Neuronal stem cell (in vitro differentiated cells): ENCODE data around the gene RGMB.

Experiments
- DNase-seq: peaks from one replicate; pipeline ENCODE4 v3.0.0-alpha.2; 2013; ENCODE audit warnings: low spot score
- H2AFZ ChIP-seq: one replicate; pipeline ENCODE4 v1.6.1; 2013; ENCODE audit warnings: mild to moderate bottlenecking, low read length, inconsistent platforms
- H2AK5ac ChIP-seq: 2 replicates; pipeline ENCODE4 v1.6.1; 2013; ENCODE audit warnings: low read depth, mild to moderate bottlenecking, inconsistent platforms, low read length, moderate library complexity, mixed read lengths
- H2BK120ac ChIP-seq: 2 replicates; pipeline ENCODE4 v1.6.1; 2013; ENCODE audit warnings: low read depth, mild to moderate bottlenecking, inconsistent platforms, low read length, moderate library complexity, mixed read lengths
- H2BK12ac ChIP-seq: one replicate; pipeline ENCODE4 v1.6.1; 2013; ENCODE audit warnings: low read length, inconsistent platforms
- H2BK15ac ChIP-seq: 2 replicates; pipeline ENCODE4 v1.6.1; 2013; ENCODE audit warnings: mild to moderate bottlenecking, low read length, inconsistent platforms, mixed read lengths
- H2BK5ac ChIP-seq: one replicate; pipeline ENCODE4 v1.6.1; 2013; ENCODE audit warnings: inconsistent platforms, mild to moderate bottlenecking, low read length, moderate library complexity
- H3K14ac ChIP-seq: one replicate; pipeline ENCODE4 v1.6.1; 2013; ENCODE audit warnings: low read length, inconsistent platforms
- H3K18ac ChIP-seq: 2 replicates; pipeline ENCODE4 v1.6.1; 2013; ENCODE audit warnings: low read length, inconsistent platforms
- H3K23ac ChIP-seq: 2 replicates; pipeline ENCODE4 v1.6.1; 2013; ENCODE audit warnings: low read depth, mild to moderate bottlenecking, mixed read lengths, low read length, inconsistent platforms; ENCODE audit not compliant: poor library complexity
- H3K27ac ChIP-seq: replicated peaks from 3 replicates; pipeline ENCODE4 v1.5.1; 2013; ENCODE audit warnings: low read length, inconsistent platforms
- H3K27me3 ChIP-seq, 3 experiments: 2 replicates each; pipeline ENCODE4 v1.6.1; 2013; ENCODE audit warnings: low read length in 3 of 3, mild to moderate bottlenecking in 2 of 3, inconsistent platforms in 1 of 3, low read depth in 1 of 3, mixed read lengths in 1 of 3, moderate library complexity in 1 of 3; ENCODE audit not compliant: control insufficient read depth in 3 of 3, insufficient read depth in 3 of 3
- H3K36me3 ChIP-seq, 2 donors: replicated peaks in 1 of 2; 2 replicates each; pipeline ENCODE4 v1.6.1; 2013; ENCODE audit warnings: low read length in 2 of 2; ENCODE audit not compliant: control insufficient read depth in 2 of 2, insufficient read depth in 2 of 2
- H3K4ac ChIP-seq: 2 replicates; pipeline ENCODE4 v1.6.1; 2013; ENCODE audit warnings: inconsistent platforms, mild to moderate bottlenecking, low read length, moderate library complexity
- H3K4me1 ChIP-seq, 2 donors: 1 replicate in 1 of 2; 2 replicates in 1 of 2; pipeline ENCODE4 v1.6.1; 2013; ENCODE audit warnings: low read length in 2 of 2, low read depth in 1 of 2; ENCODE audit not compliant: control insufficient read depth in 2 of 2, insufficient read depth in 1 of 2
- H3K4me2 ChIP-seq: one replicate; pipeline ENCODE4 v1.6.1; 2013; ENCODE audit warnings: mild to moderate bottlenecking, low read length, inconsistent platforms; ENCODE audit not compliant: insufficient read depth, poor library complexity, severe bottlenecking
- H3K4me3 ChIP-seq, 2 donors: 2 replicates each; pipeline ENCODE4 v1.5.1; 2013; ENCODE audit warnings: low read length in 2 of 2, mild to moderate bottlenecking in 2 of 2, inconsistent platforms in 1 of 2, moderate library complexity in 1 of 2
- H3K79me1 ChIP-seq: one replicate; pipeline ENCODE4 v1.6.1; 2013; ENCODE audit warnings: low read depth, mild to moderate bottlenecking, inconsistent platforms, low read length, moderate library complexity
- H3K9ac ChIP-seq: one replicate; pipeline ENCODE4 v1.6.1; 2013; ENCODE audit warnings: mild to moderate bottlenecking, low read depth, low read length, inconsistent platforms; ENCODE audit not compliant: poor library complexity
- H3K9me3 ChIP-seq, 2 donors: replicated peaks in 1 of 2; 2 replicates each; pipeline versions ENCODE3 to v1.6.1; 2013; ENCODE audit warnings: low read length in 2 of 2, mild to moderate bottlenecking in 2 of 2, inconsistent platforms in 1 of 2, low read depth in 1 of 2, mixed read lengths in 1 of 2, moderate library complexity in 1 of 2; ENCODE audit not compliant: control insufficient read depth in 2 of 2, insufficient read depth in 1 of 2
- H4K8ac ChIP-seq: one replicate; pipeline ENCODE4 v1.6.1; 2013; ENCODE audit warnings: low read depth, mild to moderate bottlenecking, inconsistent platforms, low read length, moderate library complexity
- H4K91ac ChIP-seq: one replicate; pipeline ENCODE4 v1.6.1; 2013; ENCODE audit warnings: low read length, low read depth, mild to moderate bottlenecking, inconsistent platforms; ENCODE audit not compliant: poor library complexity
- WGBS, 2 donors: extraction: QIAGEN DNeasy Blood & Tissue Kit; methylation state at CpG; one replicate each; pipeline ENCODE4 v1.1.7; 2013; ENCODE audit warnings: missing lambda C conversion rate in 2 of 2, mixed read lengths in 1 of 2; ENCODE audit not compliant: insufficient read length in 2 of 2, insufficient replicate concordance in 1 of 2; ENCODE audit errors: extremely low coverage in 2 of 2; 5-methylcytosine and 5-hydroxymethylcytosine counted together

Gene RGMB

GRCh38 chr5:98775246-98776065, 2.0 kb downstream of the RGMB start:
- no peak overlapping the region for H3K4ac ChIP-seq
- no peak overlapping the region for H3K14ac ChIP-seq
- H3K36me3 ChIP-seq: peaks cover 13 to 91% of the 10 kb centered on the region in 2 donors
- H3K27me3 ChIP-seq: no peaks in the 10 kb centered on the region
- H3K9me3 ChIP-seq: peaks cover 0 to 8% of the 10 kb centered on the region in 2 donors
- H4K91ac ChIP-seq: no peak overlapping the region
- peak; percentile 66 for DNase-seq
- H2BK120ac ChIP-seq: no peak overlapping the region
- H3K4me2 ChIP-seq: peak overlapping the region; percentile 38
- no peak overlapping the region for H2AFZ ChIP-seq
- H3K79me1 ChIP-seq: peaks cover under 1% of the 10 kb centered on the region
- H2BK5ac ChIP-seq: no peak overlapping the region
- H3K4me3 ChIP-seq: peak overlapping the region; percentile 57 to 67
- H2AK5ac ChIP-seq: no peak overlapping the region
- H3K27ac ChIP-seq: peak overlapping the region; percentile 21
- WGBS, 2 donors: no CpG with 5 or more reads among the region's 12 CpGs
- H2BK15ac ChIP-seq: no peak overlapping the region
- no peak overlapping the region for H4K8ac ChIP-seq
- no peak overlapping the region for H3K23ac ChIP-seq
- H3K4me1 ChIP-seq: peaks cover 8 to 12% of the 10 kb centered on the region in 2 donors
- H3K9ac ChIP-seq: no peak overlapping the region
- H3K18ac ChIP-seq: no peak overlapping the region
- no peak overlapping the region for H2BK12ac ChIP-seq

GRCh38 chr5:98776066-98776705, 2.7 kb downstream of the RGMB start:
- Histone ChIP-seq H2BK12ac (no peak overlapping the region), H3K14ac (no peak overlapping the region), H2AFZ (no peak overlapping the region), H2BK5ac (no peak overlapping the region), H3K9ac (no peak overlapping the region), H3K9me3 (peaks cover 0 to 8% of the 10 kb centered on the region in 2 donors), H3K27ac (peak overlapping the region; percentile 26), H3K4me2 (no peak overlapping the region), H2AK5ac (no peak overlapping the region), H3K23ac (no peak overlapping the region), H2BK15ac (no peak overlapping the region), H4K8ac (no peak overlapping the region), H4K91ac (no peak overlapping the region), H3K18ac (no peak overlapping the region), H2BK120ac (no peak overlapping the region), H3K36me3 (peaks cover 16 to 91% of the 10 kb centered on the region in 2 donors), H3K4me3 (peak overlapping the region in 1 of 2 donors; percentile 57), H3K4ac (no peak overlapping the region), H3K79me1 (no peaks in the 10 kb centered on the region), H3K27me3 (no peaks in the 10 kb centered on the region), H3K4me1 (peaks cover 8 to 12% of the 10 kb centered on the region in 2 donors)
- WGBS, 2 donors: no CpG with 5 or more reads among the region's 7 CpGs
- no peak for DNase-seq

- H4K91ac ChIP-seq: no peak overlapping the region
- no peak overlapping the region for H3K4ac ChIP-seq
- no peak overlapping the region for H3K23ac ChIP-seq
- H3K36me3 ChIP-seq: peaks cover 18 to 91% of the 10 kb centered on the region in 2 donors
- H3K18ac ChIP-seq: no peak overlapping the region
- no peaks in the 10 kb centered on the region for H3K27me3 ChIP-seq
- H2BK15ac ChIP-seq: no peak overlapping the region
- no peaks in the 10 kb centered on the region for H3K79me1 ChIP-seq
- no peak overlapping the region for H2AFZ ChIP-seq
- peak overlapping the region in 1 of 2 donors; percentile 16 for H3K4me3 ChIP-seq
- no peak overlapping the region for H4K8ac ChIP-seq
- peaks cover 11 to 14% of the 10 kb centered on the region in 2 donors for H3K4me1 ChIP-seq
- no peak overlapping the region for H3K14ac ChIP-seq
- H3K4me2 ChIP-seq: no peak overlapping the region
- no peak for DNase-seq
- no peak overlapping the region for H2BK12ac ChIP-seq
- H2BK5ac ChIP-seq: no peak overlapping the region
- no peak overlapping the region for H3K27ac ChIP-seq
- H3K9me3 ChIP-seq: peaks cover 0 to 8% of the 10 kb centered on the region in 2 donors
- H2AK5ac ChIP-seq: no peak overlapping the region
- no peak overlapping the region for H3K9ac ChIP-seq
- WGBS, 2 donors: no CpG with 5 or more reads among the region's 4 CpGs
- H2BK120ac ChIP-seq: no peak overlapping the region
Observed at GRCh38 chr5:98777295-98777694, 3.8 kb downstream of the RGMB start.

GRCh38 chr5:98779264-98779877, 5.9 kb downstream of the RGMB start:
- no CpG with 5 or more reads among the region's 11 CpGs for WGBS, 2 donors
- Histone ChIP-seq H4K91ac (no peak overlapping the region), H3K36me3 (peaks cover 24 to 99% of the 10 kb centered on the region in 2 donors), H3K27me3 (no peaks in the 10 kb centered on the region), H2BK15ac (no peak overlapping the region), H3K4me1 (peaks cover 18 to 19% of the 10 kb centered on the region in 2 donors), H2AFZ (no peak overlapping the region), H3K9me3 (peaks cover 0 to 8% of the 10 kb centered on the region in 2 donors), H4K8ac (no peak overlapping the region), H3K14ac (no peak overlapping the region), H3K27ac (no peak overlapping the region), H3K9ac (no peak overlapping the region), H3K18ac (peak overlapping the region; percentile 18), H2BK120ac (no peak overlapping the region), H3K79me1 (no peaks in the 10 kb centered on the region), H2BK12ac (no peak overlapping the region), H3K23ac (no peak overlapping the region), H3K4me2 (no peak overlapping the region), H2AK5ac (no peak overlapping the region), H2BK5ac (no peak overlapping the region), H3K4me3 (no peak overlapping the region), H3K4ac (no peak overlapping the region)
- no peak for DNase-seq
